Ureter (tissue), 1 donor: ENCODE results near the gene C1QTNF5. TPM values are rescaled to one million over a fixed set of nuclear protein-coding genes. Genes with fewer than 3 reads are reported as not detected.
"Not testable (repeated sequence)": the region's sequence is repeated elsewhere in the genome, so short reads cannot be mapped to it uniquely, and the experiment has no call there.

Experiments
- DNase-seq: peaks from one replicate; pipeline ENCODE4 v3.0.0-alpha.2; 2020; ENCODE audit warnings: low spot score
- total RNA-seq: library from RNA; stranded (reverse); gene quantifications from one replicate; pipeline ENCODE4 v1.2.4, GENCODE V29; 2023
- donor health status: DM: yes; HTN: yes; CAD: no.

Gene C1QTNF5, protein sequence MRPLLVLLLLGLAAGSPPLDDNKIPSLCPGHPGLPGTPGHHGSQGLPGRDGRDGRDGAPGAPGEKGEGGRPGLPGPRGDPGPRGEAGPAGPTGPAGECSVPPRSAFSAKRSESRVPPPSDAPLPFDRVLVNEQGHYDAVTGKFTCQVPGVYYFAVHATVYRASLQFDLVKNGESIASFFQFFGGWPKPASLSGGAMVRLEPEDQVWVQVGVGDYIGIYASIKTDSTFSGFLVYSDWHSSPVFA
- total RNA-seq: 14.6 TPM

DNA sequence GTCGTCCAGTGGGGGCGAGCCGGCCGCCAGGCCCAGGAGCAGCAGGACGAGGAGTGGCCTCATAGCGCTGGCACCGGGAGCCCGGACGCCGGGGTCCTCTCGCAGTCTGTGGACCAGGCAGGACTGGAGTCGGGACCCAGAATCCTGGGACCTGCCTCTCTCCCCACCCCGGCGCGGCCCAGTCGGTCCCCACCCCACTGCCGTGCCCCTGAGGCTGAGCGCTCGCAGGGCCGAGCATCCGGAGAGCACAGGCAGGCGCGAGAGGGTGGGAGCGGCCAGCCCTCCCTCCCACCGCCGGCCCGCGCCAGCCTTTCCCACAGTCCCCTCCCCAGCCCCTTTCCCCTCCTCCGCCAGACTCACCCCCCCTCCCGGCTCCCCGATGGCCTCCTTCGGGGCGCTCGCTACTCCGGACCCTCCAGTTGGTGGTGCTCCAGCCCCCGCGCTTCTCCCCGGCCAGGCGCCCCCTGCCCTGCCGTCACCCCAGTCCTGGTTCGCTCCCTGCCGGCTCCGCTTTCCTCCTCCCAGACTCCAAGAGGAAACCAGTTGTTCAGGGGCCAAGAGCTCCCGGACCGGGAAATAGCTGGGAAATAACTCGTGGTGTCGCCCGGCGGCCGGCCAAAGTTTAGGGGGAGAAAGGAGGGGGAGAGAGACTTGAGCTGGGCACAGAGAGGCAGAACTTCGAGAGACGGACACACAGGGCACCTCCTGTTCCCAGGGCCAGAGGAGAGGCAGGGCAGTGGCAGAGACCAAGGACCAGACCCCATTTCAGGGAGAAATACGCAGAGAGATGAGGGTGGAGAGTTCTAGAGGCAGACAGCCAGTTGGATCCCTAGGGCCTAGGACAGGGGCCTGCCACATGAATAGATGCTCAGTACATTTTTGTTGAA lies at the start of gene C1QTNF5:
Gene C1QTNF5, minus strand, starts transcription at position 549 of the 887 bp plus-strand sequence. Its CDS starts 486 bp downstream, at position 63.
- peak; percentile 87 for DNase-seq

DNA sequence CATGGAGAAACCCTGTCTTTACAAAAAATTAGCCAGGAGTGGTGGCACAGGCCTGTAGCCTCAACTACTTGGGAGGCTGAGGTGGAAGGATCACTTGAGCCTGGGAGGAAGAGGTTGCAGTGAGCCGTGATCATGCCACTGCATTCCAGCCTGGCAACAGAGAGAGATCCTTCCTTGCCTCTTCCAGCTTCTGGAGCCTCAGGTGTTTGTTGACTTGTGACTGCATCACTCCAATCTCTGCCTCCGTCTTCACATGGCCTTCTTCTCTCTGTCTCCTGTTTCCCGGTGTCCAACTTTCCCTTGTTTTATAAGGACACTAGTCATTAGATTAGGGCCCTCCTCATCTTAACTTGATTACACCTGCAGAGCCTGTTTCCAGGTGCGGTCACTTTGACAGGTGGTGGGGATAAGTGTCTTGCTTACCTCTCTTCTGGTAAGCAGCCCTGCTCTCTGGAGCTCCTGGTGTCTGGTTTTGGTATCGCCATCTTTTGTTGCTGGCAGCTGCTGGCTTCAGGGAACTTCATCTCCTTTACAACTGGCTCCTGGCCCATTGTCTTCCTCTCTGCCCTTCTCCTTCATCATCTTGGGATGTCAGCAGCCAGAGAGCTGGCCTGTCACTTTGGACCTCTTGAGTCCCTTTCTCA lies 49.0 kb upstream of the C1QTNF5 start:
- no peak for DNase-seq

DNA sequence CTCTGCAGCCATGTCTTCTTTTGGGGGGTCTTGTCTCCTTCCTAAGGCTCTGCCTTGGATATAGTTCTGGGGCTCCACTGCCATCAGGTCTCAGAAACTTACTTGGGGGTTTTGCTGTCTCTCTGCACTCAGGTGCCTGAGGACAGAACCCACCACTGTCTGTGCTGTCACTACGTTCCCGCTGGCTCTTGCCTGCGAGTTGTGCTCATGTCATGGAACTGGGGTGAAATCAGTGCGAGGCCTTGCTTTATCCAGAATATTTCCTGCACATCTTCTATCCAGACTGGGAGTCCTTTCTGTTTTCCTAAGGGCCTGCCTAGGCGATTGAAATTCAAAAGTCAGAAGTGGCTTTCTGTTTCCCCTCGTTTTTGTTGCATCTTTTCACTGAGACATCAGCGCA lies 47.4 kb upstream of the C1QTNF5 start:
- no peak for DNase-seq

DNA sequence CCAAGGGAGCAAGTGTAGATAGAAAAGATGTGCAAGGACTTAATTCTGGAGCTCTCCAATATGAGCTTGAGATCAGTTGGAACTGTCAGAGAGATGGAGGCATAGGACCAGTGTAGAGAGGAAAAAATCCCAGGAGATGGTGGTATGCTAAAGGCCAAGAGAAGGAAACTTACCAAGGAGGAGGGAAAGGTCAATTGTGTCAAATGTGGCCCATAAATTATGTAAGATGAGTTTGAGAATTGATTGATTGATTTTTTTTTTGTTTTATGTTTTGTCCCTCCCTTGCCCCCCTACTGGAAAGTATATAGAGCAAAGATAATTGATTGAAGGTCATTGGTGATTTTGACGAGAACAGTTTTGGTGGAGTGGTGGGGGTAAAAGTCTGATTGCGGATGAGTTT lies 43.6 kb upstream of the C1QTNF5 start:
- no peak for DNase-seq

DNA sequence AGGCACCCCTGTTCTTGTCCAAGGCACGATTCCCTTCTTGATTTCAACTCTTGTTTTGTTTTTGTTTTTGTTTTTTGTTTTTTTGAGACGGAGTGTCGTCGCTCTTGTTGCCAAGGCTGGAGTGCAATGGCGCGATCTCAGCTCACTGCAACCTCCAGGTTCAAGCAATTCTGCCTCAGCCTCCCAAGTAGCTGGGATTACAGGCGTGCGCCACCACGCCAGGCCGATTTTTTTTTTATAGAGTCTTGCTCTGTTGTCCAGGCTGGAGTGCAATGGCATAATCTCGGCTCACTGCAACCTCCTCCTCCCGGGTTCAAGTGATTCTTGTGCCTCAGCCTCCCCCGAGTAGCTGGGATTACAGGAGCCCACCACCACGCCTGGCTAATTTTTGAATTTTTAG lies 41.8 kb upstream of the C1QTNF5 start:
- DNase-seq: not testable (repeated sequence)

DNA sequence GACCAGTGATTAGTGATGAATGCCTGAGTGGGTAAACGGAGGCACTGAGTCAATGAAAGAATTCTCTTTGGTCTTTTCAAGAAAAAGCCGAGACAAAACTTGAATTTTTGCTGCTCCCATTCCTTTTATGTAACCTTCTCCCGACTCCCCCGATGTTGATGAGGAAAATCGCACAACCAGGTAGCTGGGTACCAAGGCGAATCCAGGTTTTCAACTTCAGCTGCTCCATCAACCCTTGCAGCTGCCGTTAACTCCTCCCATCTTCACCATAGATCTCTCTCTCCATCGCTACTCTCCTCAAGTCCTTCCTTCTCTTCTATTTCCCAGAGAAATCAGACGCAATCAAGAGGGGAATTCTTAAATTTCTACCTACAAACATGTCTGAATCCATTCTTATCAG lies 41.4 kb upstream of the C1QTNF5 start:
- no peak for DNase-seq

DNA sequence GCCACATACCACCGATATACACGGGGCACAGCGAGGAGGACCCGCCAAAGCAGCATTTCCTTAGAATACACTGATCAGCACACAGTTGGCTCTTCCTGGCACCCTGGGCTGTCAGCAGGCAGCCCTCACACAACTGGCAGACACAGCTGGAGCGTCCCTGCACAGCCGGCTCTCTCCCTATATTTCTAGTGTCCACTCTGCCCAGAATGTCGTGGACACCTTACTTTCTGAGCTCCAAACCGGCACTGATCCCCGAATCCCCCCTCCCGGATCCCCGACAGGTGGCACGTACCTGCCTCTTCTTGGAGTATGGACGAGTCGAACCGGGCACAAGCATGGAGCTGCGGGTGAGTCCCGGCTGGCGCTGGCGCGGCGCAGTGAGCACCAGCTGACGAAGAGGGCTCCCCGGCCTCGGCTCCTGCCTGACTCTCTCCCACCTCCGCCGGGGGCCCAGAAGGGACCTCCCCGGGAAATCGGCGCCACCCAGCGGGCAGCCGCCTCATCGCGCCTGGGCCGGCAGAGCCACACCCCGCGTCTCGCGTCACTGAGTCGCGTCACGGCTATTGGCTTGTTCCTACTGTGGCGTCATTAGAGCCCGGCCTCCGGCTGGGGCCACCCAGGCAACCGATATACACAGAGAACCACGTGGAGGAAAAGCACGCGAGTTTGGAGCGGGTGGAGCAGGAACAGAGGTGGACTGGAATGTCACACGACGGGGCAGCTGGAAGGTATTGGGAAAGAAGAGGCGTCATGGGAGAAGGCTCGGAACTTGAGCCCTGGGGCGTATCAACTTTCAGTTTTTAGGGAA lies 40.7 kb upstream of the C1QTNF5 start, which contains the start of gene USP2:
Gene USP2, minus strand, starts transcription at position 510 of the 808 bp plus-strand sequence. CDS start 8,210 bp downstream, outside the sequence.
- peak; percentile 97 for DNase-seq

DNA sequence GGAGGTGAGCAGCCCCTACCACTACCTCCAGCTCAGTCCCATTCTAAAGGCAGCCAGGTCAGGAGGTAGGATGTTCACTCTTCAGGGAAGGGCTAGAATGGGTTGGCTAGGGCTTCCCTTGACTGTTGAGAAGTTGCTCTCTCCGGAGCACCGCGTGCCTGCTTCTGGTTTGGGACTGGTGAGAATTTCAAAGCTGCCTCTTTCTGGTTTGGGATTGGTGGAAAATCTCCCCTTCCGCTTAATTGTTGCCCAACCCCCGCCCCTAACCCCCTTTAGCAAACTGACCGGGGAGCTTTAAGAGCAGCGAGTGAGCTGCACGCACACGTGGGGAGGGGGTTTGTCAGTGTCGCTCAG lies 40.1 kb upstream of the C1QTNF5 start:
- no peak for DNase-seq

DNA sequence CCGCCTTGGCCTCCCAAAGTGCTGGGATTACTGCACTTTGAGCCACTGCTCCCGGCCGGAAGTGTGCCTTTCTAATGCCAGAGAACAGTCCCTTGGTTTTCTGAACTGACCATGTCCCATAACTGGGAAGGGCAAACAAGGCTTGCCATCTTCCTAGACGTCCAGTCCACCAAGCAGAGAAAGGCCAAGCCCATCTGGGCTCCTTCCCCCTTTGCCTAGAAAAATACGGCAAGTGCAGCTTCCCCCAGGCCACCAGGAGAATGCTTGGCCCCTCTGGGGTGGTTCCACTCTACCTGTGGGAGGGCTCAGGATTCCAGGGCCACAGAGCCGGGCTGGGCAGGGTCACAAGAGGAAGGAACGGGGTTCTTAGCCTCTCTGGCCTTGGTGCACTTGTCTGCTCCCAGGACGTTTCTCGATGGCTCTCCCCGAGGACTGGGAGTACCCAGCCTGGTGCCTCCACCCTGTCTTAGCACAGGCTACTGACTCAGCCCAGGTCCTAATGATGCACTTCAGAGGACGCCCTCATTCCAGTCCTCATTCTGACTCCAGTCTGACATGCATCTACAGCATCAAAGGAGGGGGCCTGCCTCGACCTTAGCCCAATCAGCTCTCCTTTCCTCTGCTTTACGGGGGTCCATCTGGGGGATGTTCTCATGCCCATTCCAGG lies 39.6 kb upstream of the C1QTNF5 start:
- DNase-seq: peak; percentile 44

DNA sequence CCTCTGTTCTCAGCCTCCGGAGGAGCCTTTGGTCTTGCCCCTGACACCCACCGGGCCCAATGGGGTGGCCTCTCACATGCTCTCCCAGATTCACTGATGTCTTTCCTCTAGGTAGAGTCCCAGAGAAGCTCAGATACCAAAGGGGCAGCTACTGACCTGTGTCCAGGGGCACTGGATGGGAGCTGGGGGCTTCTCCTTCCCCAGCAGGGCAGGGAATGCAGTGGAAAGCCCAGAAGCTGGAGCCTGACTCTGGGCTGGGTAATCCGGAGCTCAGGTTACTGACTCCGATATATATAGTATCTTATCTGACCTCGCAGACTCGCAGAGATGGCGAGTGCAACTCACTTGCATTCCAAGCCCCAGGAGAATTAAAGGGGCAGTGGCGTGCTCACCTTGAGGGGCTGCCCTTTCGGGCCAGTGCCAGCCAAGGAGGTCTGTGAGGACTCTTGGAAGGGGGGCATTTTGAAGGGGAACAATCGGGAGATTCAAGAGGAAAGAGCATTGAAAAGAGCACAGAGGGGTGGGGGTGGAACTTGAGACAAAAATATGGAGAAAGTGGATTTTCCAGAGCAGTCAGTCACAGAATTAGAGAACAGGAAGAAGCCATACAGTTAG lies 38.3 kb upstream of the C1QTNF5 start:
- DNase-seq: no peak

DNA sequence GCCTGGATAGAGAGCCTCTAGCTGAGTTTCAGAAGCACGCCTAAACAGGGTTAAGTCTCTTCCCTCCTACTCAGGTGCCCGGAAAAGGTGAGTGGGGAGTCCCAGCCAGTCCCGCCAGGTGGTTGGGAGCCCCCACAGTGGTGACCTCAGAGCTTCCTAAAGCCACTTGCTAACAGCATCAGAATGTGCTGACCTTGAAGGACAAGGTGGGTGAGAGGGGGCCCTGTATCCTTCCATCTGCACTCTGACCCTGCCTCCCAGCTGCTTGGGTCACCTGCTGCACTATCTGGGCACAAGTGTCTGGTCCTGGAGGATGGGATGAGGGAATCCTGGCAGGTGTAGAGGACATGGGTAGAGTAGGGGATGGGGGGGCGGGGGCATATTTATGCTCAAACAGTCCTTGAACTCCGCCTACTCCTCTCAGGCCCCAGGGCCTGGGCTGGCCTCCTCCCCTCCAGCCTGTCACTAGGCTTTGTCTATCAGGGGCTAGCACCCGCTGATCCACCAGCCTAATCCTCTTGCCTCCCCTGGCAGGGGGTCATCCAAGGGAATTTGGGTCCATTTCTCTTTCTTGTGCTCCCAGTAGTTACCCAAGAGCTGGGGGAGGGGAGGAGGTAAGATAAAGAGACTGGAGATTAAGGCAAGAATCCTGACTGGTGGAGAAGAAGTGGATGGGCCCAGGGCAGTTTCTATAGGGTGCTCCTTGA lies 37.4 kb upstream of the C1QTNF5 start:
- DNase-seq: no peak

DNA sequence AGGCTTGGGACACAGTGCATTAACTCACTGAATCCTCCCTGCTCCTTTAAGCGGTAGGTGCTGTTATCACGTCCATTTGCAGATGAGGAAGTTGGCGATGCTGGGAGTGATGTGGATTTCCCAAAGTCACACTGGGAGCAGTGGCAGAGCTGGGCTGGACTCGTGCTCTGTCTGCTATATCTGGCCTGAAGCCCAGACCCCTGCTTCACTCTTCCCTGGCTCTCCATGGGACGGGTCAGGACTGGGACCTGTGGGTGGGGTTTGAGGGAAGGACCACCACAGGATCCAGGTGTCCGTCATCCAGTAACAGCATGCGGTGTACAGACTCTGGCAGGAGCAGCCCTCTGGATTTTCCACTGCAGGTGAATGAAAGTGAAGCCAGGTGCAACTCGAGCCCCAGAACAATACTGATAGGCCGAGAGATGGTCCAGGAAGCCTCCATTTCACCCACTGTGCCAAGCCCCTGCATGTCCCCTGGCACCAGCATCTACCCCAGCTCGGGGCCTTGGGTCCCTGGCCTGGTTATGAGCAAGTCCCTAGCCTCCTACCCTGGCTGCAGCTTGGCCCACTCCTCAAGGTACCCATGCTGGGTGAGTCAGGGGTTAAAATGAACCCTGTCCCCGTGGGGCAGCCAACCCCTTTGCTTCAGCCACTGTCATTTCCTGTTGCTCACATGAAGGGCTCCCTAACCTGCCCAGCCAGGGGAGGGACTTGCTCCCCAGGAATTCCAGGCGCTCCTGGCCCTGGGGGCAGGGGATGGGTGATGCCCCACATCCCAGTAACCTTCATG lies 36.6 kb upstream of the C1QTNF5 start:
- DNase-seq: peak; percentile 51

DNA sequence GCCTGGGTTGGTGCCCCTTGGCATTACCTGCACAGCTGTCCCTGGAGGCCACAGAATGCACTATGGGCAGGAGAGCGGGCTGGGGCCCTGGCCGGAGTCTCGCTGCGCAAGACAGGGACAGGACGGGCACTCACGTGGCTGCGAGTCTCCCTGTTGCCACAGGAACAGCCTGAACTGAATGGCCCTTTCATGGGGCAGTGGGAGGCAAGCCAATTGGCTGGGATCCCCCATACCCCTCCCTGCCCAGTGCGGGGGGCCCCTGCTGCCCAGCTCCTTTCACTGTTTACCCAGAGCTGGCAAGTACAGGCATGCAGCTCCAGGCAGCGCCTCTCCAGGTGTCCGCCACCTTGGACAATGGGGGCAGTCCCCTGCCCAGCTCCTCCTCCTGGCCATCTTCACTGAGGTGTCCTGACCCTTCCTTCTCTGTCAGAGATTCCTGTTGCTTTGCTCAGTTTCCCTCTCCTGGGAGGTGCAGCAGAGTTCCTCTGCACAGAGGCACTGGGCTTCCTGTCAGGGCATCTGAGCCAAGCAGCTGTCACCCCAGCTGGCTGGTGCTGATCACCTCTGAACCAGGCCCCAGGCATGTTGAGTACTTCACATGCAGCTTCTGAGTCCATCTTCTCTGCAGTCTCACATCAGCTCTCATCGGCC lies 35.6 kb upstream of the C1QTNF5 start:
- peak; percentile 74 for DNase-seq

DNA sequence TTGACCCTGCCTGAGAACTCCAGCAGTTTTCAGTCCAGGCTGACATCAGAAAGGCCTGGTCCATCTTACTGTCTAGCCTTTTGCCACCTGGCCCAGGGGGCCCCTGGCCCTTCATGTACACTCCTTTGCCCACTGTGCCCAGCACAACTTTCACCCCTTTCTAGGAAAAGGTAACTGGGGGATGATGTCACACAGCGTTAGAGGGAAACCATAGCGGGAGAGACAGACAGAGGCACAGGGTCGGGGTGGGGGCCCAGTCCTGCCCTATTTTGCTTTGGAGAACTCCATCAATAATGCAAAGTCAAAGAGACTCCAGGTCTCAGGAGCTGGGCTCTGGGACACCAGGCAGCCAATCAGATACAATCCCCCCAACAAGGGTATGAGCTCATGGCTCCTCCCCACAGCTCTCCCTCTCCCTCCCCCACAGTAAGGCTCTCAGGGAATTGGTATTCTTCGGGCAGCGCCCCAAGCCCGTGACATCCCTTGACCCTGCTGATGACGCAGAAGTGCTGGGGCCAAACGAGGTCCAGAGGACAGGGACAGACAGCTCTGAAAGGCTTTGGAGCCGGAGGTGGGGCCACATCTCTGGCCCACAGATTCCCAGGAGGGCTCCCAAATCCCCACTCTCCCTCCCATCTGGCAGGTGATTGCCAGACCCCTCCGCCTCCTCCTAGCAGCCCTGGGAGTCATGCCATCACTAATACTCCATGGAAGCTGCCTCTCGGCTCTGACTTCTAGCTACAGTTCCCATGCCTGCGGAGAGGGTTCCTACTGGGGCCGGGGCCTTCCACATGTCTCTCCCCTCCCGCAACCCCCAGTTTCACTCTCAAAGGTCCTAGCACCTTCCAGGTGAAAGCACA lies 34.9 kb upstream of the C1QTNF5 start:
- DNase-seq: peak; percentile 91

DNA sequence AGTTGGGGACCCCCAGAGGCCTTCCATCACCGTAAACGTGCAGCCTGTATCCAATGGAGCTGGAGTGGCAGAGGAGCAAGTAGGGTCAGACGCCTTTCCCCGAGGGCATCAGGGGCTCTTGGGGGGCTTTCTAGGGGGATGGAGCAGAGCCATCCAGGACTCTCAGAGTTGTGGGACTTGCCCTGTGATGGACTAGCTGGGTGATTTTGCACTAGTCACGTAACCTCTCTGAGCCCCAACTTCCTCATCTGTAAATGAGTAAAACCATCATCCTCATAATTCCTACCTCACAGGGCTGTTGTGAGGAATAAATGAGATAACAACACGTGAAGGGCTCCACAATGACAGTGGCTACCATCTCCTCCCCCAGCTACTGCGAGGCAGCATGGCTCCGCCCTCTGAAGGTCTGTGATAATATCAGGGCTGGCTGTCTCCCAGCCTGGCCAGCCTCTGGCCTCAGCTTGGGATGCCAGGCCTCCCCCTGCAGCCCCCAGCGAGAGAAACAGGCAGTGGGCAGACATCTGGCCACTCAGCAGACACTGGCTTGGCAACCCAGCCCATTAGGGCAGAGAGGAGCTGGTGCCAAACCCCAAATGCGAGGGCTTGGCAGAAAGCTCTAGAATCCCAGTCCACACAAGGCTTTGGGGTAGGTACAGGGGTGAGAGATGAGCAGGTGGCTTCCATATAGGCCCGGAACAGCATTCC lies 34.1 kb upstream of the C1QTNF5 start:
- no peak for DNase-seq

DNA sequence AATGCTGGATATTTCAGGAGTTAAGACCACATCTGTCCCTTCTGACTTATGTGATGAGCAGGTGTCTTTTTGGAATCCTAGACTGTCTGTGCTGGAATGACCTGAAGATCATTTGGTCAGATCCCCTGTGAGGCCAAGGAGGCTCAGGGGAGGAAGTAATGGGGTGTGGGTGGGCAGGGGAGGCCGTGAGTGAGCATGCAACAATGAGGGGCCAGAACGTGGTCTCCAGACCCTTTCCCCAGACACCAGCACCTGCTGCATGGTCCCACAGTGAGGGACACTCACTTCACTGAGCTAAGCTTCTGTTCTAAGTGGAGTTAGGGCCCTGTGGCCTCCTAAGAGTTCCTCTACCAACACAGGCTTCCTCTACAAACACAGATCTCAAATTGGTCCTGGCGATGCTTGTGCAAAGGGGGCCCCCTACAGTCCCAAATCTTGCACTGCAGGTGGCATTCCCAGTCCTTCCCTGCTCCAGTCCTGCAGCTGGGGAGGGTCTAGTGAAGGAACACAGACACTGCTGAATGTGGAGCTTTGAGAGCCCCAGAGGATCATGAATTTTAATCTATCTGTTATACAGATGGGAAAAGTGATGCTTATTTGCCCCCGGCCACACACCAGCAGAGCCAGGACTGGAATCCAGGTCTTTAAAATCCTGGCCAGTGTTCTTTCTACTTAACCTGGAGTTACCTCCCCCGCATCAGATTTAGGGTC lies 33.4 kb upstream of the C1QTNF5 start:
- DNase-seq: peak; percentile 78
